H1 (cell line): ENCODE results near the gene DOCK9. TPM values are rescaled to one million over a fixed set of nuclear protein-coding genes. Genes with fewer than 3 reads are reported as not detected.

Experiments used
- CTCF ChIA-PET: fragments of 300-600 bp; sonication (Branson Sonifier 250); formaldehyde crosslinking; loops from one replicate; lab custom pipeline; 2021; ENCODE audit not compliant: partially characterized antibody; lab: Charles Lee
- POLR2A ChIA-PET: fragments of 300-600 bp; sonication (Branson Sonifier 250); formaldehyde crosslinking; loops from one replicate; lab custom pipeline; 2021; ENCODE audit warnings: inconsistent platforms; ENCODE audit not compliant: partially characterized antibody; lab: Charles Lee
- DNase-seq, 2 experiments: peaks; one replicate each; pipeline versions ENCODE4 v3.0.0 to v3.0.0-alpha.2; 2010 to 2022; ENCODE audit warnings: low spot score in 2 of 2, low read depth in 1 of 2, mixed read lengths in 1 of 2
- FAIRE-seq: peaks from 2 replicates; lab custom pipeline; 2011; peaks lifted over from hg19 to GRCh38; lab: Jason Lieb, UNC
- H2AFZ ChIP-seq: 2 replicates; pipeline ENCODE4 v1.8.1; 2012; ENCODE audit warnings: low read length, inconsistent platforms
- H2AK5ac ChIP-seq: 2 replicates; pipeline ENCODE4 v1.6.1; 2013; ENCODE audit warnings: low read depth, low read length
- H2BK120ac ChIP-seq: replicated peaks from 2 replicates; pipeline ENCODE3; 2013; ENCODE audit warnings: low read depth, low read length, inconsistent platforms
- H2BK12ac ChIP-seq: 2 replicates; pipeline ENCODE4 v1.6.1; 2013; ENCODE audit warnings: low read depth, low read length
- H2BK15ac ChIP-seq: 2 replicates; pipeline ENCODE4 v1.6.1; 2013; ENCODE audit warnings: low read length
- H2BK20ac ChIP-seq: 2 replicates; pipeline ENCODE4 v1.6.1; 2013; ENCODE audit warnings: low read length
- H2BK5ac ChIP-seq: 2 replicates; pipeline ENCODE4 v1.6.1; 2013; ENCODE audit warnings: low read depth, low read length
- H3K14ac ChIP-seq: 2 replicates; pipeline ENCODE4 v1.6.1; 2013; ENCODE audit warnings: inconsistent platforms; ENCODE audit not compliant: insufficient read length
- H3K18ac ChIP-seq: 2 replicates; pipeline ENCODE4 v1.6.1; 2013; ENCODE audit warnings: low read length; ENCODE audit errors: extremely low read depth
- H3K23ac ChIP-seq: 2 replicates; pipeline ENCODE4 v1.6.1; 2013; ENCODE audit warnings: inconsistent platforms; ENCODE audit not compliant: insufficient read length
- H3K23me2 ChIP-seq: 2 replicates; pipeline ENCODE4 v1.6.1; 2013; ENCODE audit warnings: low read depth, low read length
- H3K27ac ChIP-seq: 2 replicates; pipeline ENCODE4 v1.6.1; 2011; ENCODE audit warnings: low read depth, low read length, inconsistent platforms
- H3K27me3 ChIP-seq, 4 experiments: replicated peaks in 1 of 4; 1 replicate in 1 of 4; 2 replicates in 3 of 4; pipeline versions ENCODE4 v1.6.1 to v1.8.1; 2011 to 2013; ENCODE audit warnings: low read length in 3 of 4, mild to moderate bottlenecking in 3 of 4, inconsistent platforms in 2 of 4, mixed read lengths in 2 of 4, moderate library complexity in 1 of 4; ENCODE audit not compliant: control insufficient read depth in 3 of 4, insufficient read depth in 3 of 4; ENCODE audit errors: extremely low read depth in 1 of 4
- H3K36me3 ChIP-seq, 4 experiments: 2 replicates each; pipeline versions ENCODE4 v1.6.1 to v1.8.1; 2011 to 2013; ENCODE audit warnings: mild to moderate bottlenecking in 4 of 4, low read length in 3 of 4, moderate library complexity in 2 of 4, control low read depth in 1 of 4, inconsistent platforms in 1 of 4; ENCODE audit not compliant: insufficient read depth in 4 of 4, control insufficient read depth in 2 of 4
- H3K4ac ChIP-seq: replicated peaks from 2 replicates; pipeline ENCODE3; 2013; ENCODE audit warnings: low read length, low read depth, mixed read lengths, inconsistent platforms; ENCODE audit not compliant: insufficient read length
- H3K4me1 ChIP-seq, 4 experiments: replicated peaks in 1 of 4; 1 replicate in 1 of 4; 2 replicates in 3 of 4; pipeline versions ENCODE4 v1.6.1 to v1.8.1; 2011 to 2013; ENCODE audit warnings: low read length in 3 of 4, inconsistent platforms in 2 of 4, mixed read lengths in 1 of 4; ENCODE audit not compliant: insufficient read depth in 4 of 4, control insufficient read depth in 3 of 4
- H3K4me2 ChIP-seq, 2 experiments: 2 replicates each; pipeline versions ENCODE4 v1.6.1 to v1.8.1; 2011 to 2013; ENCODE audit warnings: low read depth in 2 of 2, low read length in 2 of 2, control low read depth in 1 of 2, inconsistent platforms in 1 of 2, mild to moderate bottlenecking in 1 of 2; ENCODE audit not compliant: insufficient read depth in 1 of 2
- H3K4me3 ChIP-seq, 4 experiments: fragments of 200-600, 300-600 bp in 1 of 4; sonication (generic), shearing (Covaris generic), sonication (Bioruptor Twin) in 1 of 4; 2 replicates each; pipeline versions ENCODE4 v1.5.1 to v1.8.1; 2011 to 2016; ENCODE audit warnings: low read length in 4 of 4, low read depth in 3 of 4, control low read depth in 2 of 4, inconsistent platforms in 2 of 4, mild to moderate bottlenecking in 2 of 4, mixed read lengths in 1 of 4, moderate library complexity in 1 of 4; ENCODE audit not compliant: insufficient read depth in 2 of 4; ENCODE audit errors: extremely low read depth in 1 of 4
- H3K56ac ChIP-seq: replicated peaks from 2 replicates; pipeline ENCODE3; 2013; ENCODE audit warnings: low read depth, mild to moderate bottlenecking, mixed read lengths, low read length, inconsistent platforms; ENCODE audit not compliant: insufficient read length
- H3K79me1 ChIP-seq: 2 replicates; pipeline ENCODE4 v1.6.1; 2013; ENCODE audit warnings: low read depth, low read length, control low read depth
- H3K79me2 ChIP-seq, 2 experiments: 2 replicates each; pipeline versions ENCODE4 v1.6.1 to v1.8.1; 2012 to 2013; ENCODE audit warnings: low read length in 2 of 2, mild to moderate bottlenecking in 2 of 2, inconsistent platforms in 1 of 2; ENCODE audit not compliant: insufficient read depth in 2 of 2, control insufficient read depth in 1 of 2
- H3K9ac ChIP-seq, 4 experiments: replicated peaks in 1 of 4; 1 replicate in 1 of 4; 2 replicates in 3 of 4; pipeline versions ENCODE4 v1.6.1 to v1.8.1; 2011 to 2013; ENCODE audit warnings: low read depth in 3 of 4, low read length in 3 of 4, control low read depth in 2 of 4, mild to moderate bottlenecking in 2 of 4, moderate library complexity in 2 of 4, inconsistent platforms in 1 of 4; ENCODE audit errors: extremely low read depth in 1 of 4
- H3K9me3 ChIP-seq, 2 experiments: 2 replicates each; pipeline versions ENCODE4 v1.6.1 to v1.8.1; 2012 to 2013; ENCODE audit warnings: mild to moderate bottlenecking in 2 of 2, moderate library complexity in 2 of 2, control low read depth in 1 of 2, inconsistent platforms in 1 of 2, low read depth in 1 of 2, low read length in 1 of 2, mixed read lengths in 1 of 2; ENCODE audit not compliant: insufficient read depth in 2 of 2
- H4K20me1 ChIP-seq, 2 experiments: replicated peaks in 1 of 2; 2 replicates each; pipeline versions ENCODE3 to v1.8.1; 2011 to 2013; ENCODE audit warnings: inconsistent platforms in 2 of 2, low read length in 2 of 2, mild to moderate bottlenecking in 1 of 2; ENCODE audit not compliant: insufficient read depth in 2 of 2, control insufficient read depth in 1 of 2
- H4K5ac ChIP-seq: 2 replicates; pipeline ENCODE4 v1.6.1; 2013; ENCODE audit warnings: low read length, low read depth, mixed read lengths, inconsistent platforms; ENCODE audit not compliant: insufficient read length
- H4K8ac ChIP-seq: 2 replicates; pipeline ENCODE4 v1.8.0; 2013; ENCODE audit warnings: mild to moderate bottlenecking, moderate library complexity, low read length, inconsistent platforms; ENCODE audit not compliant: insufficient read depth; ENCODE audit errors: extremely low read depth
- H4K91ac ChIP-seq: replicated peaks from 2 replicates; pipeline ENCODE3; 2013; ENCODE audit warnings: low read length, mixed read lengths, inconsistent platforms; ENCODE audit not compliant: insufficient read length
- YY1 ChIP-seq: IDR thresholded peaks from 2 replicates; pipeline ENCODE4 v1.6.1; 2011; ENCODE audit warnings: low read depth, mild to moderate bottlenecking, low read length
- WGBS, 2 experiments: shearing (Covaris generic) in 1 of 2; methylation state at CpG; one replicate each; pipeline versions ENCODE4 v1.1.6 to v1.1.7; 2013 to 2015; ENCODE audit warnings: low lambda C conversion rate in 2 of 2, mixed read lengths in 2 of 2, inconsistent platforms in 1 of 2, low coverage in 1 of 2, missing lambda C conversion rate in 1 of 2; ENCODE audit not compliant: insufficient replicate concordance in 2 of 2, insufficient coverage in 1 of 2, insufficient read length in 1 of 2; ENCODE audit errors: extremely low coverage in 1 of 2, missing lambda C conversion rate in 1 of 2; 5-methylcytosine and 5-hydroxymethylcytosine counted together
- polyA plus RNA-seq, 7 experiments: library from polyadenylated mRNA; depleted of rRNA in 3 of 7; stranded (reverse) in 5 of 7; unstranded in 2 of 7; fragments of >200 nt in 5 of 7; fragments of 200-250 nt in 2 of 7; gene quantifications; 1 replicate in 5 of 7; 2 replicates in 1 of 7; 4 replicates in 1 of 7; pipeline versions ENCODE4 v1.2.1 to v1.2.3, GENCODE V29; 2011 to 2013; ENCODE audit warnings: missing spikeins in 2 of 7, mixed read lengths in 2 of 7
- total RNA-seq: library from RNA; stranded (reverse); fragmentation: NEBNext Ultra II Directional; extraction: Animal tissue kit (Norgen Biotek cat#: 25700); gene quantifications from 2 replicates; pipeline ENCODE4 v1.2.1, GENCODE V29; 2021

DOCK9 gene
- total and polyA plus RNA-seq, 2 of the 8 experiments (the other 6 are each of a cell fraction or from before 2014, with no cell fraction given): 21.6 to 31.5 TPM

DNA sequence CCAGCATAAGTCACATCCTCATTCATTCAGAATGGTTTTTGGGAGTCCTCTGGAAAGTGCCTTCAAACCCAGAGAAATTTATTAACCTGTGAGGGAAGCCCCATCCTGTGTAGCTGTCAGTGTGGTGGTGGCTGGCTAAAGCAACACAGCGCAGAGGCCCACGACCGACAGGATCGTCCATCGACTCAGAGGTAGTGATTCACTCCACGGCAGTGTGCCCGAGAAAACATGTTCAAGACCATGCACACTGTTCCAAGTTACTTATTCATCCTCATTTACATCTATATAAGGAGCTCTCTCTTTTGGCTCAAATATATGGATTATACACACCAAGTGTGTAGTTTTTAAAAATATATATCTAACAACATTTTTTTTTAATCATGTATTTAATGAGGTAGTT, 129.1 kb downstream of the DOCK9 start:
- Histone ChIP-seq H4K20me1 (no peaks in the 10 kb centered on the region), H2BK5ac (no peak overlapping the region), H3K4me2 (no peak overlapping the region), H4K8ac (no peak overlapping the region), H3K4me1 (no peaks in the 10 kb centered on the region), H3K27me3 (no peaks in the 10 kb centered on the region), H3K9ac (no peak overlapping the region), H3K79me2 (no peaks in the 10 kb centered on the region), H3K4me3 (no peak overlapping the region), H4K5ac (no peak overlapping the region), H3K9me3 (no peaks in the 10 kb centered on the region), H2AFZ (no peak overlapping the region), H3K56ac (no peak overlapping the region), H3K18ac (no peak overlapping the region), H3K79me1 (no peaks in the 10 kb centered on the region), H3K23me2 (no peaks in the 10 kb centered on the region), H2BK15ac (no peak overlapping the region), H3K36me3 (no peaks in the 10 kb centered on the region), H2BK120ac (no peak overlapping the region), H2BK12ac (no peak overlapping the region), H2BK20ac (no peak overlapping the region), H2AK5ac (no peak overlapping the region), H4K91ac (no peak overlapping the region), H3K27ac (no peak overlapping the region), H3K23ac (no peak overlapping the region), H3K14ac (no peak overlapping the region), H3K4ac (no peak overlapping the region)
- CTCF ChIA-PET: interaction anchor here (0.6 to 2.5 kb wide), 9 partner anchors 9 to 998 kb away, joined by 3 to 11 read pairs (median 3); no protein-coding TSS in a partner anchor
- FAIRE-seq (no peak), DNase-seq (no peak)
- 96% methylated on average over 7 of the region's 7 CpGs; no CpG with 5 or more reads in 1 of the 2 experiments for WGBS, 2 experiments
- POLR2A ChIA-PET: no interaction called here
- no peak for TF ChIP-seq YY1
